Prostate gland (tissue), 2 donors: ENCODE results near the gene ASB13. TPM values are rescaled to one million over a fixed set of nuclear protein-coding genes. Genes with fewer than 3 reads are reported as not detected.

Experiments
- DNase-seq: peaks from one replicate; pipeline ENCODE4 v3.0.0-alpha.2; 2019; ENCODE audit warnings: low spot score
- H3K27ac ChIP-seq, 2 donors: fragments of 200-600 bp; sonication (generic); 2 replicates each; pipeline ENCODE4 v1.5.1; 2017 to 2019
- H3K27me3 ChIP-seq: fragments of 200-600 bp; sonication (generic); replicated peaks from 2 replicates; pipeline ENCODE4 v1.5.1; 2019; ENCODE audit not compliant: insufficient read depth
- H3K36me3 ChIP-seq, 2 donors: fragments of 200-600 bp; sonication (generic); 1 replicate in 1 of 2; 2 replicates in 1 of 2; pipeline versions ENCODE4 v1.5.1 to v1.8.1; 2017 to 2019
- H3K4me1 ChIP-seq: fragments of 200-600 bp; sonication (generic); replicated peaks from 2 replicates; pipeline ENCODE4 v1.5.1; 2019
- H3K4me3 ChIP-seq, 2 donors: fragments of 200-600 bp; sonication (generic); 2 replicates each; pipeline ENCODE4 v1.5.1; 2017 to 2019
- H3K9me3 ChIP-seq: fragments of 200-600 bp; sonication (generic); 2 replicates; pipeline ENCODE4 v1.5.1; 2017
- CTCF ChIP-seq, 4 experiments: fragments of 200-600 bp in 2 of 4; fragments of 450-650 bp in 2 of 4; sonication (generic) in 2 of 4; IDR thresholded peaks; 1 replicate in 3 of 4; 2 replicates in 1 of 4; pipeline ENCODE4 v1.5.1; 2016 to 2019; ENCODE audit warnings: antibody characterized with exemption in 4 of 4, mild to moderate bottlenecking in 2 of 4, moderate library complexity in 2 of 4
- POLR2A ChIP-seq: fragments of 450-650 bp; IDR thresholded peaks from one replicate; pipeline ENCODE4 v1.6.1; 2016; ENCODE audit warnings: antibody characterized with exemption, mild to moderate bottlenecking
- POLR2AphosphoS5 ChIP-seq: sonication (generic); formaldehyde crosslinking; IDR thresholded peaks from one replicate; pipeline ENCODE4 v1.6.1; 2017; ENCODE audit warnings: antibody characterized with exemption
- WGBS: methylation state at CpG from one replicate; pipeline ENCODE4 v1.1.5; 2018; 5-methylcytosine and 5-hydroxymethylcytosine counted together
- intact Hi-C: fragments of 100-400 bp; cut with DNase I; formaldehyde crosslinking; loops from one replicate; pipeline ENCODE4 v1.14.2; 2022
- total RNA-seq, 2 donors: library from RNA; depleted of rRNA; stranded (reverse); fragments of >200 nt; gene quantifications; one replicate each; pipeline ENCODE4 v1.1.0, GENCODE V29; 2016

The ASB13 gene
- total RNA-seq, 2 donors from 2014 or later: 16.6 to 24.5 TPM

DNA sequence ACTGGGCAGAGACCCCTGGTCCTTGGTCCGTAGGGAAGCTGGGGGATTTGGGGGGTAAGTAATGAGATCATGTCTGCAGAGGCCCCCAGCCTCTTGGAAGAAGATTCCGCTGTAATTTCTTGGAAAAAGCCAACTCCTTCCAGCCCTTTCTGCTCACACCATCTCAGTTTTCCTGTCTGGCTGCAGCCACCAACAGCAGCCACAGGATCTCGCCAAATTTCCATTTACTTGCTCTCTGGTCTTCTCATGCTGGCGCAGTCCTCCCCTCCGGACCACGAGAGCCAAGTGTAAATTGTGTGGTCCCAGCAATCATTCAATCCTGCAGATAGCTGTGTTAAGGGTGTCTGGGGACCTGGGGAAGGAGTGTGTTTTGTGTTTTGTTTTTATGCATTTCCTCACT is 49.6 kb downstream of the ASB13 start:
- 47% methylated on average over 6 of the region's 6 CpGs for WGBS
- Histone ChIP-seq H3K9me3 (no peaks in the 10 kb centered on the region), H3K27me3 (no peaks in the 10 kb centered on the region), H3K4me1 (no peaks in the 10 kb centered on the region), H3K36me3 (no peaks in the 10 kb centered on the region), H3K4me3 (no peak overlapping the region), H3K27ac (no peak overlapping the region)
- intact Hi-C loops: loop anchor here (5.0 to 10.0 kb wide), 2 partner anchors 45 to 62 kb away; no protein-coding TSS in a partner anchor
- TF ChIP-seq POLR2AphosphoS5: no peak
- no peak for TF ChIP-seq POLR2A
- no peak for TF ChIP-seq CTCF (IDR thresholded peaks at IDR 0.05)
- DNase-seq: no peak

DNA sequence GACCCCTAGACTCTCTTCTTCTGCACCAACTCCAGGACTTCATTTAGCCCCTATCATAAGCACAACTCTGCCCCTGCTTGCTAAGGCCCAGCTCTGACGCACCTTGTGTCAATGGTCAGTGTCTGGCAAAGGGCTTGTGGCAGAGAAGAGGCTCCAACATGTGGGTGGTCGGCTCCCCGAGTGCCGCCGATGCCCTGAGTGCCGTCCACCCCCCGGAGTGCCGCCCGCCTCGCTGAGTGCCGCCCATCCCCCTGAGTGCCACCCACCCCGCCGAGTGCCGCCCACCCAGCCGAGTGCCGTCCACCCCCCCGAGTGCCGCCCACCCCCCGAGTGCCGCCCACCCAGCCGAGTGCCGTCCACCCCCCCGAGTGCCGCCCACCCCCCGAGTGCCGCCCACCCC is 50.3 kb downstream of the ASB13 start:
- Histone ChIP-seq H3K9me3 (no peaks in the 10 kb centered on the region), H3K36me3 (no peaks in the 10 kb centered on the region), H3K4me1 (no peaks in the 10 kb centered on the region), H3K27ac (no peak overlapping the region), H3K27me3 (no peaks in the 10 kb centered on the region), H3K4me3 (no peak overlapping the region)
- intact Hi-C loops: loop anchor here (5.0 to 10.0 kb wide), 2 partner anchors 44 to 61 kb away; no protein-coding TSS in a partner anchor
- 79% methylated on average over 14 of the region's 26 CpGs for WGBS
- TF ChIP-seq POLR2A (no peak), POLR2AphosphoS5 (no peak), CTCF (IDR thresholded peaks at IDR 0.05) (no peak)
- DNase-seq: no peak

GRCh38 chr10:5615316-5615715 is 51.1 kb downstream of the ASB13 start:
- no peaks in the 10 kb centered on the region for H3K4me1 ChIP-seq
- DNase-seq: no peak
- no peaks in the 10 kb centered on the region for H3K9me3 ChIP-seq
- H3K36me3 ChIP-seq: no peaks in the 10 kb centered on the region
- H3K27ac ChIP-seq: no peak overlapping the region
- TF ChIP-seq POLR2A (no peak), POLR2AphosphoS5 (no peak), CTCF (IDR thresholded peaks at IDR 0.05) (no peak)
- H3K27me3 ChIP-seq: no peaks in the 10 kb centered on the region
- no peak overlapping the region for H3K4me3 ChIP-seq
- intact Hi-C loops: loop anchor here (5.0 to 10.0 kb wide), 2 partner anchors 43 to 61 kb away; no protein-coding TSS in a partner anchor
- 53% methylated on average over 7 of the region's 7 CpGs for WGBS

DNA sequence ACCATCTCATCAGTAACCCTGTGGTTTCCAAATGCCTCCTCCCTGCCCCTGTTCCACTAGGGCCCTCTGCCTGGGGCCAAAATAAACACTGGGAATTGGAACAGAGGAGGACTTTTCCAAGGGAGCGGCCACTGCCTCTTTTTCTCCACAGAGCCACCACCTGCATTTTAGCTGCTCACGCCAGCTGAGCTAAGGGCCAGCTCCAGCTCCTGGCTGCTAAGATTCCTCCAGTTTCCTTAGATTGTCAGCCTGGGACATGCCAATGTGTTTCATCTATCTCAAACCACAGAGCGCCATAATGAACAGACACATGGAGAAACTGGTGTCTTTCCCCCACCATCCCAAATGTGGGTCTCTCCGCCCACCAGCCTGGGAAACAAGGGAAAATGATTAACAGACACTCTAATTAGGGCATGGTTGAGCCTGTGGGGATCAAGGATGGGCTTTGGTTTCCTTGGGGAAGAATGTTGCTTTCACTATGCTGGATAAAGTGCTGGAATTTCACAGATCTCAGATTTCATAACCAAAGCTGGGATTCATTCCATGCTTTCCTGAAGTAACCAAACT is 52.2 kb downstream of the ASB13 start:
- Histone ChIP-seq H3K36me3 (no peaks in the 10 kb centered on the region), H3K9me3 (no peaks in the 10 kb centered on the region), H3K27me3 (no peaks in the 10 kb centered on the region), H3K27ac (no peak overlapping the region), H3K4me1 (no peaks in the 10 kb centered on the region), H3K4me3 (no peak overlapping the region)
- TF ChIP-seq CTCF (IDR thresholded peaks at IDR 0.05) (no peak), POLR2A (no peak), POLR2AphosphoS5 (no peak)
- intact Hi-C loops: loop anchor here (10.0 kb wide), 1 partner anchor 59 kb away; no protein-coding TSS in a partner anchor
- 73% methylated on average over 4 of the region's 4 CpGs for WGBS
- DNase-seq: no peak
